Measurements from ENCODE around the gene IRF2.

DNA sequence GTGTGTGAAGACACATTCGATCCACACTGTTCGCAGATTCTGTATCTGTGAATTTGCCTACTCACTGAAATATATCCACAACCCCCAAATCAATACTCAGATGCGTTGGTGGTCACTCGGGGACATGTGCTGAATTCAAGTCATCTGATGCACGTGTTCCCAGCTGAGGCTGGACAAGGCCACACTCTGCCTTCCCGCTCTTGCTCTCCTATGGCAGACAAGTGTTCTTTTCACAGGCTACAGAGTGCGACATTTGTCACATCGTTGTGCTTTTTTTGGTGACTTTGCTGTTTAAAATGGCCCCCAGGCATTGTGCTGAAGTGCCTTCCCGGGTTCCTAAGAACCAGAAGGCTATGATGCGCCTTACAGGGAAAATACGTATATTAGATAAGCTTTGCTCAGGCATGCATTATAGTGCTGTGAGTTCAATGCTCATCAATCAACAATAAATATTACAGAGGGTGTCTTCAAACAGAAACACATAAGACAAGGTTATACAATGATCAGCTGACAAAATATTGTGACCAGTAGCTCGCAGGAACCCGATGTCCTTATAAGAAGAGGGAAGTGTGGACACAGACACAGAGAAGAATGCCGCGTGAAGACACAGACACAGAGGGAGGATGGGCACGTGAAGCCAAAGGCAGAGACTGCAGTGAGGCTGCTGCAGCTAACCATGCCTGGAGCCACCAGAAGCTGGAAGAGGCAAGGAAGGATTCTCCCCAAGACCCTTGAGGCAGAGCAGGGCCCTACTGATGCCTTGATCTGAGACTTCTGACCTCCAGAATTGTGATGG lies 42.0 kb downstream of the IRF2 start:
- TF ChIP-seq EZH2 (IDR thresholded peaks at IDR 0.05) = no peak
- TF ChIP-seq POLR2AphosphoS5 (IDR thresholded peaks at IDR 0.05; ENCODE audit: borderline replicate concordance, low read depth, low read length) = no peak
- TF ChIP-seq FOXP2 (optimal IDR thresholded peaks at IDR 0.05; ENCODE audit: control extremely low read depth, extremely low read length, insufficient read depth) = no peak

Data from SK-N-MC (cell line).